ENCODE measurements around the gene TPP1. TPM values are rescaled to one million over a fixed set of nuclear protein-coding genes. Genes with fewer than 3 reads are reported as not detected.
A peak's percentile ranks its signal among the peaks of the same experiment; 100 is the strongest.

TPP1 gene
- total and polyA plus RNA-seq, 10 of the 15 experiments (the other 5 are each of a cell fraction or from before 2014, with no cell fraction given), result 7.5 to 64.6 (median 38.3) TPM

- TF ChIP-seq, protein P1, sequence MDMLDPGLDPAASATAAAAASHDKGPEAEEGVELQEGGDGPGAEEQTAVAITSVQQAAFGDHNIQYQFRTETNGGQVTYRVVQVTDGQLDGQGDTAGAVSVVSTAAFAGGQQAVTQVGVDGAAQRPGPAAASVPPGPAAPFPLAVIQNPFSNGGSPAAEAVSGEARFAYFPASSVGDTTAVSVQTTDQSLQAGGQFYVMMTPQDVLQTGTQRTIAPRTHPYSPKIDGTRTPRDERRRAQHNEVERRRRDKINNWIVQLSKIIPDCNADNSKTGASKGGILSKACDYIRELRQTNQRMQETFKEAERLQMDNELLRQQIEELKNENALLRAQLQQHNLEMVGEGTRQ (IDR thresholded peaks at IDR 0.05; ENCODE audit: borderline replicate concordance, low read depth, low read length), result peak; percentile 99
- TF ChIP-seq MTA3 (IDR thresholded peaks at IDR 0.05; ENCODE audit: borderline replicate concordance, low read length) (no peak), ATF2 (IDR thresholded peaks at IDR 0.05; ENCODE audit: low read length) (no peak), NFIC (IDR thresholded peaks at IDR 0.05; ENCODE audit: low read depth, low read length) (peak; percentile 41; the same call in 1 of the 2 replicates), ZZZ3 (IDR thresholded peaks at IDR 0.05; ENCODE audit: control insufficient read depth, insufficient read length, low read depth) (no peak), WRNIP1 (IDR thresholded peaks at IDR 0.05; ENCODE audit: borderline replicate concordance, low read depth, low read length) (peak; percentile 78; the same call in 1 of the 2 replicates), POLR2AphosphoS2 (IDR thresholded peaks at IDR 0.05; ENCODE audit: low read depth, low read length) (peak; percentile 84), SPI1 (IDR thresholded peaks at IDR 0.05; ENCODE audit: borderline replicate concordance, insufficient read depth, low read depth, low read length) (no peak), MEF2B (IDR thresholded peaks at IDR 0.05; ENCODE audit: partially characterized antibody, poor library complexity, severe bottlenecking) (peak; percentile 98), MTA2 (IDR thresholded peaks at IDR 0.05; ENCODE audit: low read depth) (peak; percentile 31; the same call in 1 of the 2 replicates), CREM (IDR thresholded peaks at IDR 0.05; ENCODE audit: low read depth) (peak; percentile 98), ZBED1 (IDR thresholded peaks at IDR 0.05; ENCODE audit: borderline replicate concordance) (peak; percentile 40; the same call in 1 of the 2 replicates), PML (IDR thresholded peaks at IDR 0.05; ENCODE audit: low read length) (no peak), NRF1 (conservative IDR thresholded peaks at IDR 0.05; ENCODE audit: low read depth, low read length) (no peak), NR2F1 (conservative IDR thresholded peaks at IDR 0.05) (no peak), MXI1 (IDR thresholded peaks at IDR 0.05; ENCODE audit: low read depth, low read length) (peak; percentile 74; the same call in 1 of the 2 replicates), STAT3 (IDR thresholded peaks at IDR 0.05; ENCODE audit: low read depth, low read length) (no peak), TCF12 (IDR thresholded peaks at IDR 0.05; ENCODE audit: low read depth, low read length) (peak; percentile 40; the same call in 1 of the 2 replicates), BMI1 (IDR thresholded peaks at IDR 0.05; ENCODE audit: borderline replicate concordance) (no peak), BHLHE40 (IDR thresholded peaks at IDR 0.05; ENCODE audit: borderline replicate concordance in 1 of 2, low read depth in 2 of 2, low read length in 1 of 2) (peak; percentile 76 to 87)
- TF ChIP-seq, protein P2, sequence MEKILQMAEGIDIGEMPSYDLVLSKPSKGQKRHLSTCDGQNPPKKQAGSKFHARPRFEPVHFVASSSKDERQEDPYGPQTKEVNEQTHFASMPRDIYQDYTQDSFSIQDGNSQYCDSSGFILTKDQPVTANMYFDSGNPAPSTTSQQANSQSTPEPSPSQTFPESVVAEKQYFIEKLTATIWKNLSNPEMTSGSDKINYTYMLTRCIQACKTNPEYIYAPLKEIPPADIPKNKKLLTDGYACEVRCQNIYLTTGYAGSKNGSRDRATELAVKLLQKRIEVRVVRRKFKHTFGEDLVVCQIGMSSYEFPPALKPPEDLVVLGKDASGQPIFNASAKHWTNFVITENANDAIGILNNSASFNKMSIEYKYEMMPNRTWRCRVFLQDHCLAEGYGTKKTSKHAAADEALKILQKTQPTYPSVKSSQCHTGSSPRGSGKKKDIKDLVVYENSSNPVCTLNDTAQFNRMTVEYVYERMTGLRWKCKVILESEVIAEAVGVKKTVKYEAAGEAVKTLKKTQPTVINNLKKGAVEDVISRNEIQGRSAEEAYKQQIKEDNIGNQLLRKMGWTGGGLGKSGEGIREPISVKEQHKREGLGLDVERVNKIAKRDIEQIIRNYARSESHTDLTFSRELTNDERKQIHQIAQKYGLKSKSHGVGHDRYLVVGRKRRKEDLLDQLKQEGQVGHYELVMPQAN (conservative IDR thresholded peaks at IDR 0.05), result peak; percentile 89
- TF ChIP-seq, protein P3, sequence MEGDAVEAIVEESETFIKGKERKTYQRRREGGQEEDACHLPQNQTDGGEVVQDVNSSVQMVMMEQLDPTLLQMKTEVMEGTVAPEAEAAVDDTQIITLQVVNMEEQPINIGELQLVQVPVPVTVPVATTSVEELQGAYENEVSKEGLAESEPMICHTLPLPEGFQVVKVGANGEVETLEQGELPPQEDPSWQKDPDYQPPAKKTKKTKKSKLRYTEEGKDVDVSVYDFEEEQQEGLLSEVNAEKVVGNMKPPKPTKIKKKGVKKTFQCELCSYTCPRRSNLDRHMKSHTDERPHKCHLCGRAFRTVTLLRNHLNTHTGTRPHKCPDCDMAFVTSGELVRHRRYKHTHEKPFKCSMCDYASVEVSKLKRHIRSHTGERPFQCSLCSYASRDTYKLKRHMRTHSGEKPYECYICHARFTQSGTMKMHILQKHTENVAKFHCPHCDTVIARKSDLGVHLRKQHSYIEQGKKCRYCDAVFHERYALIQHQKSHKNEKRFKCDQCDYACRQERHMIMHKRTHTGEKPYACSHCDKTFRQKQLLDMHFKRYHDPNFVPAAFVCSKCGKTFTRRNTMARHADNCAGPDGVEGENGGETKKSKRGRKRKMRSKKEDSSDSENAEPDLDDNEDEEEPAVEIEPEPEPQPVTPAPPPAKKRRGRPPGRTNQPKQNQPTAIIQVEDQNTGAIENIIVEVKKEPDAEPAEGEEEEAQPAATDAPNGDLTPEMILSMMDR (IDR thresholded peaks at IDR 0.05 in 2 of 3, conservative IDR thresholded peaks at IDR 0.05 in 1 of 3; ENCODE audit: control insufficient read depth in 2 of 3, extremely low read depth in 1 of 3, insufficient read depth in 1 of 3, low read depth in 3 of 3, low read length in 3 of 3), result no peak
Measured at GRCh38 chr11:6619004-6619745, at the start of gene TPP1 (continued).

Data from GM12878 (cell line).